GM12891 (cell line): Measurements from ENCODE around the gene MYO1H.

Experiments
- POLR2A ChIP-seq: IDR thresholded peaks from 2 replicates; pipeline ENCODE4 v1.6.1; 2011; ENCODE audit warnings: low read depth, low read length, control low read depth
- POLR2AphosphoS5 ChIP-seq: IDR thresholded peaks from 2 replicates; pipeline ENCODE4 v1.6.1; 2011; ENCODE audit warnings: low read depth, low read length, control low read depth
- SPI1 ChIP-seq: IDR thresholded peaks from 2 replicates; pipeline ENCODE4 v1.6.1; 2011; ENCODE audit warnings: low read depth, low read length, control low read depth

- TF ChIP-seq POLR2A (no peak), POLR2AphosphoS5 (no peak), SPI1 (no peak)
These were observed 12.8 kb upstream of the MYO1H start for GRCh38 chr12:109334887-109335286.
